Transverse colon (tissue), 4 donors: ENCODE results near the gene MAMDC4. TPM values are rescaled to one million over a fixed set of nuclear protein-coding genes. Genes with fewer than 3 reads are reported as not detected.
"Not testable (repeated sequence)": the region's sequence is repeated elsewhere in the genome, so short reads cannot be mapped to it uniquely, and the experiment has no call there.

Source experiments
- DNase-seq: peaks from one replicate; pipeline ENCODE4 v3.0.0-alpha.2; 2019
- H3K27ac ChIP-seq, 4 donors: fragments of 200-600 bp; sonication (generic); 2 replicates each; pipeline ENCODE4 v1.5.1; 2016 to 2018; ENCODE audit warnings: inconsistent platforms in 4 of 4
- H3K27me3 ChIP-seq: fragments of 200-600 bp; sonication (generic); 2 replicates; pipeline ENCODE4 v1.5.1; 2017; ENCODE audit warnings: inconsistent platforms
- H3K36me3 ChIP-seq, 4 donors: fragments of 200-600 bp; sonication (generic); 2 replicates each; pipeline ENCODE4 v1.5.1; 2017 to 2019; ENCODE audit warnings: inconsistent platforms in 4 of 4
- H3K4me1 ChIP-seq, 4 donors: fragments of 200-600 bp; sonication (generic); 2 replicates each; pipeline ENCODE4 v1.5.1; 2017 to 2020; ENCODE audit warnings: inconsistent platforms in 4 of 4
- H3K4me3 ChIP-seq, 4 donors: fragments of 200-600 bp; sonication (generic); 1 replicate in 1 of 4; 2 replicates in 3 of 4; pipeline versions ENCODE4 v1.5.1 to v1.6.1; 2017 to 2019; ENCODE audit warnings: inconsistent platforms in 4 of 4
- H3K9me3 ChIP-seq, 2 donors: fragments of 200-600 bp; sonication (generic); 2 replicates each; pipeline ENCODE4 v1.5.1; 2017 to 2019; ENCODE audit warnings: inconsistent platforms in 2 of 2
- EP300 ChIP-seq: sonication (generic); formaldehyde crosslinking; IDR thresholded peaks from one replicate; pipeline ENCODE4 v1.6.1; 2017; ENCODE audit warnings: antibody characterized with exemption, low read depth
- POLR2A ChIP-seq: fragments of 450-650 bp; IDR thresholded peaks from one replicate; pipeline ENCODE4 v1.6.1; 2016; ENCODE audit warnings: antibody characterized with exemption, mild to moderate bottlenecking, moderate library complexity
- POLR2AphosphoS5 ChIP-seq, 3 donors: sonication (generic); formaldehyde crosslinking; IDR thresholded peaks; one replicate each; pipeline ENCODE4 v1.6.1; 2016; ENCODE audit warnings: antibody characterized with exemption in 3 of 3
- WGBS, 2 donors: methylation state at CpG; one replicate each; pipeline ENCODE4 v1.1.5; 2018; ENCODE audit warnings: low coverage in 1 of 2; 5-methylcytosine and 5-hydroxymethylcytosine counted together
- in situ Hi-C, 4 donors: fragments of 200-750 bp; cut with MboI; loops; one replicate each; pipeline versions ENCODE4 v1.15.0 to v1.15.1; 2017; ENCODE audit warnings: low sequenced_read_pairs in 3 of 4, low pct_ligation_motif_present in 1 of 4, low pct_unique_long_range_greater_than_20kb in 1 of 4
- intact Hi-C: fragments of 100-400 bp; cut with DNase I; formaldehyde crosslinking; loops from one replicate; pipeline ENCODE4 v1.15.1; 2023; ENCODE audit warnings: low total_unique reads
- total RNA-seq, 4 donors: library from RNA; depleted of rRNA; stranded (reverse); fragments of >200 nt; gene quantifications; one replicate each; pipeline ENCODE4 v1.1.0, GENCODE V29; 2016
- TF ChIP-seq, protein P1 (sequence below), 5 experiments: fragments of 200-600 bp in 3 of 5; fragments of 450-650 bp in 2 of 5; sonication (generic) in 3 of 5; IDR thresholded peaks; 1 replicate in 2 of 5; 2 replicates in 3 of 5; pipeline ENCODE4 v1.5.1; 2016 to 2017; ENCODE audit warnings: antibody characterized with exemption in 5 of 5, inconsistent platforms in 3 of 5, mild to moderate bottlenecking in 2 of 5, moderate library complexity in 1 of 5

MAMDC4 gene
- total RNA-seq, 4 donors from 2014 or later, result 11.4 to 52.5 (median 23.2) TPM

GRCh38 chr9:136835162-136835931 is 16.8 kb upstream of the MAMDC4 start:
- H3K27me3 ChIP-seq, result no peaks in the 10 kb centered on the region
- in situ Hi-C loops, result no loop called here
- TF ChIP-seq POLR2AphosphoS5 (IDR thresholded peaks at IDR 0.05) (no peak), POLR2A (no peak), EP300 (no peak)
- TF ChIP-seq, protein P1, sequence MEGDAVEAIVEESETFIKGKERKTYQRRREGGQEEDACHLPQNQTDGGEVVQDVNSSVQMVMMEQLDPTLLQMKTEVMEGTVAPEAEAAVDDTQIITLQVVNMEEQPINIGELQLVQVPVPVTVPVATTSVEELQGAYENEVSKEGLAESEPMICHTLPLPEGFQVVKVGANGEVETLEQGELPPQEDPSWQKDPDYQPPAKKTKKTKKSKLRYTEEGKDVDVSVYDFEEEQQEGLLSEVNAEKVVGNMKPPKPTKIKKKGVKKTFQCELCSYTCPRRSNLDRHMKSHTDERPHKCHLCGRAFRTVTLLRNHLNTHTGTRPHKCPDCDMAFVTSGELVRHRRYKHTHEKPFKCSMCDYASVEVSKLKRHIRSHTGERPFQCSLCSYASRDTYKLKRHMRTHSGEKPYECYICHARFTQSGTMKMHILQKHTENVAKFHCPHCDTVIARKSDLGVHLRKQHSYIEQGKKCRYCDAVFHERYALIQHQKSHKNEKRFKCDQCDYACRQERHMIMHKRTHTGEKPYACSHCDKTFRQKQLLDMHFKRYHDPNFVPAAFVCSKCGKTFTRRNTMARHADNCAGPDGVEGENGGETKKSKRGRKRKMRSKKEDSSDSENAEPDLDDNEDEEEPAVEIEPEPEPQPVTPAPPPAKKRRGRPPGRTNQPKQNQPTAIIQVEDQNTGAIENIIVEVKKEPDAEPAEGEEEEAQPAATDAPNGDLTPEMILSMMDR (IDR thresholded peaks at IDR 0.05), result no peak
- DNase-seq, result no peak
- H3K4me3 ChIP-seq, result no peak overlapping the region
- H3K4me1 ChIP-seq, result peaks cover 0 to 12% (median 9%) of the 10 kb centered on the region in 4 donors
- H3K36me3 ChIP-seq, result peaks cover 0 to 14% (median 2%) of the 10 kb centered on the region in 4 donors
- WGBS, 2 donors, result 95 to 100% methylated on average over 1 to 27 of the region's 36 CpGs
- no peak overlapping the region for H3K27ac ChIP-seq
- no peaks in the 10 kb centered on the region for H3K9me3 ChIP-seq
- intact Hi-C loops, result no loop called here

GRCh38 chr9:136835932-136836904 is 15.9 kb upstream of the MAMDC4 start:
- in situ Hi-C loops (no loop called here), intact Hi-C loops (no loop called here)
- DNase-seq, result no peak
- Histone ChIP-seq H3K27me3 (no peaks in the 10 kb centered on the region), H3K4me3 (no peak overlapping the region), H3K27ac (no peak overlapping the region), H3K9me3 (no peaks in the 10 kb centered on the region), H3K4me1 (peaks cover 5 to 21% (median 17%) of the 10 kb centered on the region in 4 donors), H3K36me3 (peaks cover 0 to 7% (median 0%) of the 10 kb centered on the region in 4 donors)
- WGBS, 2 donors, result 80 to 93% methylated on average over 2 to 19 of the region's 21 CpGs
- no peak for TF ChIP-seq EP300
- TF ChIP-seq POLR2A, result no peak
- TF ChIP-seq POLR2AphosphoS5 (IDR thresholded peaks at IDR 0.05), result no peak
- TF ChIP-seq, protein P1 (IDR thresholded peaks at IDR 0.05), result no peak

- no peak for TF ChIP-seq POLR2A
- TF ChIP-seq POLR2AphosphoS5 (IDR thresholded peaks at IDR 0.05), result peak in 1 of 3 donors; percentile 14
- peaks cover 0 to 7% (median 0%) of the 10 kb centered on the region in 4 donors for H3K36me3 ChIP-seq
- WGBS, 2 donors, result 91% methylated on average over 23 of the region's 27 CpGs; no CpG with 5 or more reads in 1 of the 2 donors
- in situ Hi-C loops, result no loop called here
- intact Hi-C loops, result no loop called here
- H3K4me3 ChIP-seq, result no peak overlapping the region
- H3K27ac ChIP-seq, result no peak overlapping the region
- H3K4me1 ChIP-seq, result peaks cover 15 to 31% (median 28%) of the 10 kb centered on the region in 4 donors
- DNase-seq, result no peak
- no peaks in the 10 kb centered on the region for H3K9me3 ChIP-seq
- no peaks in the 10 kb centered on the region for H3K27me3 ChIP-seq
Measured at GRCh38 chr9:136837146-136837855, 14.8 kb upstream of the MAMDC4 start.

- H3K9me3 ChIP-seq, H3K27ac ChIP-seq, H3K27me3 ChIP-seq, intact Hi-C loops, H3K4me3 ChIP-seq, in situ Hi-C loops, DNase-seq, H3K36me3 ChIP-seq: not testable (repeated sequence)
- H3K4me1 ChIP-seq, result peaks cover 15 to 36% (median 34%) of the 10 kb centered on the region in 4 donors
- WGBS, 2 donors, result 89% methylated on average over 15 of the region's 15 CpGs; no CpG with 5 or more reads in 1 of the 2 donors
Measured at GRCh38 chr9:136837856-136838277, 14.3 kb upstream of the MAMDC4 start.
